Breast epithelium (tissue), 4 donors: ENCODE data around the gene HMGXB4. TPM values are rescaled to one million over a fixed set of nuclear protein-coding genes. Genes with fewer than 3 reads are reported as not detected.

ENCODE experiments used
- DNase-seq, 2 donors: peaks; one replicate each; pipeline ENCODE4 v3.0.0-alpha.2; 2019; ENCODE audit warnings: low spot score in 2 of 2
- H3K27ac ChIP-seq, 2 donors: fragments of 200-600 bp; sonication (generic) in 1 of 2; one replicate each; pipeline ENCODE4 v1.5.1; 2016 to 2019; ENCODE audit warnings: mild to moderate bottlenecking in 1 of 2
- H3K27me3 ChIP-seq, 2 donors: fragments of 200-600 bp; sonication (generic) in 1 of 2; one replicate each; pipeline versions ENCODE4 v1.5.1 to v1.6.0; 2017 to 2019; ENCODE audit warnings: control low read depth in 1 of 2, mild to moderate bottlenecking in 1 of 2
- H3K36me3 ChIP-seq: fragments of 200-600 bp; one replicate; pipeline ENCODE4 v1.5.1; 2019
- H3K4me1 ChIP-seq, 2 donors: fragments of 200-600 bp; sonication (generic); one replicate each; pipeline ENCODE4 v1.5.1; 2016 to 2019; ENCODE audit warnings: control low read depth in 1 of 2
- H3K4me3 ChIP-seq, 3 donors: fragments of 200-600 bp; sonication (generic); 1 replicate in 2 of 3; 2 replicates in 1 of 3; pipeline ENCODE4 v1.5.1; 2016 to 2019; ENCODE audit warnings: mild to moderate bottlenecking in 3 of 3, moderate library complexity in 2 of 3
- H3K9me3 ChIP-seq, 2 donors: fragments of 200-600 bp; sonication (generic) in 1 of 2; one replicate each; pipeline ENCODE4 v1.5.1; 2016 to 2019; ENCODE audit warnings: control low read depth in 1 of 2
- CTCF ChIP-seq, 3 donors: fragments of 450-650 bp; IDR thresholded peaks; one replicate each; pipeline ENCODE4 v1.5.1; 2016 to 2017; ENCODE audit warnings: antibody characterized with exemption in 3 of 3, mild to moderate bottlenecking in 3 of 3, moderate library complexity in 3 of 3
- POLR2A ChIP-seq: fragments of 450-650 bp; IDR thresholded peaks from one replicate; pipeline ENCODE4 v1.6.1; 2016; ENCODE audit warnings: antibody characterized with exemption, mild to moderate bottlenecking, moderate library complexity
- POLR2AphosphoS5 ChIP-seq, 3 donors: sonication (generic); formaldehyde crosslinking; IDR thresholded peaks; one replicate each; pipeline ENCODE4 v1.6.1; 2017; ENCODE audit warnings: antibody characterized with exemption in 3 of 3
- intact Hi-C: fragments of 100-400 bp; cut with DNase I; formaldehyde crosslinking; loops from one replicate; pipeline ENCODE4 v1.15.1; 2023; ENCODE audit warnings: low total_unique reads
- total RNA-seq, 3 donors: library from RNA; depleted of rRNA; stranded (reverse); fragments of >200 nt; gene quantifications; one replicate each; pipeline ENCODE4 v1.1.0, GENCODE V29; 2016

The HMGXB4 gene
- total RNA-seq, 3 donors from 2014 or later = 12.8 to 28.5 (median 26.2) TPM

DNA sequence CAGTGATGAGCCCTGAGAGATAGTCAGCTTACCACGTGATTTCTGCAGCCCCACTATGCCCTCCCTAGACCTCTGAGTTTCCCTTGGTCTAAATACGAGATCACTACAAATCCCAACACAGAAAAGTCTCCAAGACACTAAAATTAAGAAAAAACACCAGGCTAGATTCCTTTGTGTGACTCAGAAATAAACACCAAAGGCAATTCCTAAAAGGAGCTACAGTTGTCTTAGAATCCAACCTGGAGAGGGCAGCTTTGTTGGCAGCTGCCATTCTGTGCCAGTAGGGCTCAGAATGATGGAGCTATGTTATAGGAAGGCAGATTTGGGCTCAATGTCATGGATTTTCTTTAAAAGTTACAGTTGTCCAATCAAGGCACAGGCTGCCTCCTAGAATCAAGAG lies 37.1 kb upstream of the HMGXB4 start:
- no peaks in the 10 kb centered on the region for H3K36me3 ChIP-seq
- no peak for DNase-seq
- intact Hi-C loops = no loop called here
- H3K27me3 ChIP-seq = peaks cover 0 to 10% of the 10 kb centered on the region in 2 donors
- no peak overlapping the region for H3K27ac ChIP-seq
- peaks cover 0 to 5% of the 10 kb centered on the region in 2 donors for H3K9me3 ChIP-seq
- no peak for TF ChIP-seq POLR2A
- TF ChIP-seq CTCF (IDR thresholded peaks at IDR 0.05) = no peak
- no peak for TF ChIP-seq POLR2AphosphoS5 (IDR thresholded peaks at IDR 0.05)
- H3K4me1 ChIP-seq = no peaks in the 10 kb centered on the region
- no peak overlapping the region for H3K4me3 ChIP-seq

GRCh38 chr22:35225010-35225409 lies 32.3 kb upstream of the HMGXB4 start:
- no peaks in the 10 kb centered on the region for H3K36me3 ChIP-seq
- intact Hi-C loops = no loop called here
- H3K27me3 ChIP-seq = peaks cover 0 to 24% of the 10 kb centered on the region in 2 donors
- no peak for DNase-seq
- no peaks in the 10 kb centered on the region for H3K4me1 ChIP-seq
- no peaks in the 10 kb centered on the region for H3K9me3 ChIP-seq
- no peak for TF ChIP-seq POLR2AphosphoS5 (IDR thresholded peaks at IDR 0.05)
- no peak for TF ChIP-seq CTCF (IDR thresholded peaks at IDR 0.05)
- TF ChIP-seq POLR2A = no peak
- no peak overlapping the region for H3K27ac ChIP-seq
- H3K4me3 ChIP-seq = no peak overlapping the region

- peaks cover 0 to 28% of the 10 kb centered on the region in 2 donors for H3K27me3 ChIP-seq
Observed at GRCh38 chr22:35226958-35227647, 30.2 kb upstream of the HMGXB4 start.

GRCh38 chr22:35229865-35230264 lies 27.4 kb upstream of the HMGXB4 start:
- no peak for TF ChIP-seq POLR2AphosphoS5 (IDR thresholded peaks at IDR 0.05)
- no peak for TF ChIP-seq CTCF (IDR thresholded peaks at IDR 0.05)
- TF ChIP-seq POLR2A = no peak
- H3K27ac ChIP-seq = no peak overlapping the region
- no peak overlapping the region for H3K4me3 ChIP-seq
- no peak for DNase-seq
- no peaks in the 10 kb centered on the region for H3K9me3 ChIP-seq
- peaks cover 0 to 22% of the 10 kb centered on the region in 2 donors for H3K27me3 ChIP-seq
- H3K4me1 ChIP-seq = no peaks in the 10 kb centered on the region
- intact Hi-C loops = no loop called here
- no peaks in the 10 kb centered on the region for H3K36me3 ChIP-seq

More at GRCh38 chr22:35226958-35227647, 30.2 kb upstream of the HMGXB4 start:
- Histone ChIP-seq H3K4me3 (no peak overlapping the region), H3K4me1 (no peaks in the 10 kb centered on the region), H3K27ac (no peak overlapping the region), H3K36me3 (no peaks in the 10 kb centered on the region), H3K9me3 (no peaks in the 10 kb centered on the region)
- DNase-seq = no peak
- TF ChIP-seq POLR2A = no peak
- intact Hi-C loops = no loop called here

GRCh38 chr22:35230417-35230816 lies 26.9 kb upstream of the HMGXB4 start:
- DNase-seq = no peak
- Histone ChIP-seq H3K27me3 (peaks cover 0 to 18% of the 10 kb centered on the region in 2 donors), H3K27ac (no peak overlapping the region), H3K9me3 (no peaks in the 10 kb centered on the region), H3K4me3 (no peak overlapping the region), H3K36me3 (no peaks in the 10 kb centered on the region), H3K4me1 (no peaks in the 10 kb centered on the region)
- intact Hi-C loops = no loop called here
- TF ChIP-seq POLR2A (no peak), POLR2AphosphoS5 (IDR thresholded peaks at IDR 0.05) (no peak), CTCF (IDR thresholded peaks at IDR 0.05) (no peak)
